HepG2 (cell line): ENCODE data around the gene MLST8. TPM values are rescaled to one million over a fixed set of nuclear protein-coding genes. Genes with fewer than 3 reads are reported as not detected.
A peak's percentile ranks its signal among the peaks of the same experiment; 100 is the strongest.

Experiments
- ATAC-seq: fragments of 200-7000 bp; cut with Tn5 transposase; 3 replicates; pipeline ENCODE4 v1.9.1; 2020; ENCODE audit warnings: mild to moderate bottlenecking, moderate library complexity
- BruUV-seq: library from RNA; stranded (reverse); fragments of 400-500 nt; replicated peaks from 2 replicates; lab custom pipeline; 2021; lab: Mats Ljungman, UMichigan
- CTCF ChIA-PET: fragments of 300-600 bp; formaldehyde crosslinking; extraction: SDS; loops from one replicate; lab custom pipeline; 2021; ENCODE audit warnings: low total read pairs, inconsistent platforms, low intra/inter-chr PET ratio; lab: Yijun Ruan, JAX
- POLR2A ChIA-PET: fragments of 350-600 bp; sonication (Branson Sonifier 250); formaldehyde crosslinking; loops from one replicate; lab custom pipeline; 2020; ENCODE audit warnings: antibody characterized with exemption, inconsistent platforms; lab: Yijun Ruan, JAX
- DNase-seq: peaks from one replicate; pipeline ENCODE4 v3.0.0-alpha.2; 2015; ENCODE audit warnings: low spot score
- FAIRE-seq: peaks from 3 replicates; lab custom pipeline; 2011; peaks lifted over from hg19 to GRCh38; lab: Jason Lieb, UNC
- H2AFZ ChIP-seq: one replicate; pipeline ENCODE4 v1.6.1; 2011; ENCODE audit warnings: low read length, inconsistent platforms
- H3K27ac ChIP-seq: fragments of 300-600 bp; 3 replicates; pipeline ENCODE4 v1.8.0; 2011; ENCODE audit warnings: mixed run types, mild to moderate bottlenecking, mixed read lengths, low read length, inconsistent platforms; ENCODE audit not compliant: insufficient read depth; ENCODE audit errors: extremely low read length
- H3K27me3 ChIP-seq, 2 experiments: fragments of 200-600 bp in 1 of 2; 2 replicates in 1 of 2; 3 replicates in 1 of 2; pipeline versions ENCODE4 v1.6.0 to v1.8.0; 2011; ENCODE audit warnings: low read length in 2 of 2, mild to moderate bottlenecking in 2 of 2, moderate library complexity in 2 of 2, inconsistent platforms in 1 of 2; ENCODE audit not compliant: insufficient read depth in 2 of 2, control insufficient read depth in 1 of 2
- H3K36me3 ChIP-seq, 2 experiments: fragments of 200-600 bp in 1 of 2; replicated peaks in 1 of 2; 2 replicates in 1 of 2; 3 replicates in 1 of 2; pipeline versions ENCODE4 v1.5.1 to v1.8.0; 2011; ENCODE audit warnings: low read length in 2 of 2, inconsistent platforms in 1 of 2; ENCODE audit not compliant: insufficient read depth in 2 of 2, control insufficient read depth in 1 of 2
- H3K4me1 ChIP-seq: 2 replicates; pipeline ENCODE4 v1.5.1; 2012; ENCODE audit warnings: low read length, inconsistent platforms; ENCODE audit not compliant: insufficient read depth
- H3K4me2 ChIP-seq: 2 replicates; pipeline ENCODE4 v1.6.0; 2011; ENCODE audit warnings: low read depth, low read length, inconsistent platforms
- H3K4me3 ChIP-seq, 3 experiments: fragments of 200-600 bp in 1 of 3; sonication (generic), shearing (Covaris generic) in 1 of 3; replicated peaks in 1 of 3; 2 replicates each; pipeline ENCODE4 v1.5.1; 2011 to 2016; ENCODE audit warnings: low read length in 3 of 3, inconsistent platforms in 2 of 3, low read depth in 2 of 3, mild to moderate bottlenecking in 2 of 3, control low read depth in 1 of 3, mixed read lengths in 1 of 3; ENCODE audit not compliant: insufficient read depth in 1 of 3
- H3K79me2 ChIP-seq: one replicate; pipeline ENCODE4 v1.6.1; 2011; ENCODE audit warnings: low read length, inconsistent platforms; ENCODE audit not compliant: insufficient read depth
- H3K9ac ChIP-seq: 2 replicates; pipeline ENCODE4 v1.6.0; 2011; ENCODE audit warnings: mild to moderate bottlenecking, low read depth, low read length, inconsistent platforms; ENCODE audit not compliant: insufficient read depth
- H3K9me3 ChIP-seq: 2 replicates; pipeline ENCODE4 v1.5.1; 2012; ENCODE audit warnings: mild to moderate bottlenecking, low read length
- H4K20me1 ChIP-seq: 2 replicates; pipeline ENCODE4 v1.6.0; 2011; ENCODE audit warnings: inconsistent platforms, mild to moderate bottlenecking, low read length, moderate library complexity; ENCODE audit not compliant: insufficient read depth
- AGO2 ChIP-seq: fragments of 200-400 bp; formaldehyde crosslinking; optimal IDR thresholded peaks from 2 replicates; pipeline ENCODE3; 2017; ENCODE audit warnings: mild to moderate bottlenecking, low read depth, low read length, moderate library complexity
- HNRNPL ChIP-seq: fragments of 200-400 bp; formaldehyde crosslinking; IDR thresholded peaks from 2 replicates; pipeline ENCODE4 v1.6.1; 2017; ENCODE audit warnings: mild to moderate bottlenecking, low read depth, low read length
- KDM5B ChIP-seq: sonication (generic); formaldehyde crosslinking; IDR thresholded peaks from 2 replicates; pipeline ENCODE4 v1.4.0; 2020; ENCODE audit warnings: missing genetic modification reagents, mild to moderate bottlenecking, borderline replicate concordance
- RORA ChIP-seq: sonication (generic); formaldehyde crosslinking; IDR thresholded peaks from 2 replicates; pipeline ENCODE4 v1.5.0; 2020; ENCODE audit warnings: mild to moderate bottlenecking, missing genetic modification reagents, moderate library complexity
- SSRP1 ChIP-seq: IDR thresholded peaks from 2 replicates; pipeline ENCODE4 v1.6.1; 2016; ENCODE audit warnings: control low read depth
- ZNF646 ChIP-seq: sonication (generic); formaldehyde crosslinking; IDR thresholded peaks from 2 replicates; pipeline ENCODE4 v1.9.0; 2021; ENCODE audit warnings: mild to moderate bottlenecking, missing genetic modification reagents
- ZNF839 ChIP-seq: sonication (generic); formaldehyde crosslinking; IDR thresholded peaks from 2 replicates; pipeline ENCODE4 v1.4.0; 2020; ENCODE audit warnings: missing genetic modification reagents, mild to moderate bottlenecking, borderline replicate concordance
- WGBS: methylation state at CpG from one replicate; pipeline ENCODE4 v1.1.6; 2017; ENCODE audit warnings: low lambda C conversion rate; 5-methylcytosine and 5-hydroxymethylcytosine counted together
- in situ Hi-C: cut with HindIII; loops from 2 replicates; pipeline ENCODE4 v1.10.0; 2017; ENCODE audit warnings: low pct_unique_long_range_greater_than_20kb; ENCODE audit not compliant: extremely low pct_ligation_motif_present
- intact Hi-C: fragments of 100-400 bp; cut with micrococcal nuclease; formaldehyde crosslinking; loops from one replicate; pipeline ENCODE4 v1.10.0; 2022; ENCODE audit not compliant: unreplicated experiment
- polyA plus RNA-seq, 8 experiments: library from polyadenylated mRNA; depleted of rRNA in 3 of 8; stranded (reverse) in 7 of 8; unstranded in 1 of 8; fragments of >200 nt; fragmentation: Illumina TruSeq in 4 of 8; extraction: Trizol in 4 of 8; gene quantifications; 2 replicates each; pipeline versions ENCODE4 v1.2.1 to v1.2.3, GENCODE V29; 2011 to 2016; ENCODE audit warnings: low read depth in 4 of 8, missing spikeins in 1 of 8, mixed read lengths in 1 of 8; ENCODE audit not compliant: insufficient read depth in 1 of 8
- total RNA-seq, 5 experiments: library from RNA; depleted of rRNA; stranded (reverse); fragments of >200 nt; fragmentation: Illumina TruSeq; extraction: Trizol; gene quantifications; 2 replicates each; pipeline ENCODE4 v1.2.3, GENCODE V29; 2016; ENCODE audit warnings: low read depth in 1 of 5

The MLST8 gene
- total and polyA plus RNA-seq, 2 of the 13 experiments (the other 11 are each of a cell fraction or from before 2014, with no cell fraction given), result 30.8 to 72.7 TPM

- ATAC-seq (no peak), FAIRE-seq (no peak), DNase-seq (no peak)
- 100% methylated on average over 5 of the region's 13 CpGs for WGBS
- Histone ChIP-seq H3K4me1 (peaks cover 17% of the 10 kb centered on the region), H3K4me3 (no peak overlapping the region), H2AFZ (no peak overlapping the region), H3K27me3 (no peaks in the 10 kb centered on the region), H3K79me2 (peaks cover 3% of the 10 kb centered on the region), H3K4me2 (no peak overlapping the region), H4K20me1 (peaks cover 11% of the 10 kb centered on the region), H3K27ac (no peak overlapping the region), H3K36me3 (peaks cover 23 to 43% of the 10 kb centered on the region in 2 experiments; a peak in 4 of 5 replicates), H3K9me3 (no peaks in the 10 kb centered on the region), H3K9ac (no peak overlapping the region)
- intact Hi-C loops (no loop called here), in situ Hi-C loops (no loop called here)
- ChIA-PET CTCF (no interaction called here), POLR2A (interaction anchor here (1.3 kb wide), 1 partner anchor 21 kb away, joined by 5 read pairs; the partner anchor contains the start of gene ECI1)
- no peak for TF ChIP-seq RORA (CRISPR knock-in tag)
- peak; percentile 28 for TF ChIP-seq AGO2
- BruUV-seq, result no TSS peak
Observed at GRCh38 chr16:2230376-2230775, 25.1 kb downstream of the MLST8 start.

- Histone ChIP-seq H4K20me1 (peaks cover 7% of the 10 kb centered on the region), H3K27ac (no peak overlapping the region), H3K4me2 (no peak overlapping the region), H3K79me2 (no peaks in the 10 kb centered on the region), H3K9me3 (no peaks in the 10 kb centered on the region), H3K4me3 (no peak overlapping the region), H3K27me3 (no peaks in the 10 kb centered on the region), H3K36me3 (peaks cover 23 to 43% of the 10 kb centered on the region in 2 experiments; a peak in 4 of 5 replicates), H2AFZ (no peak overlapping the region), H3K9ac (no peak overlapping the region), H3K4me1 (peaks cover 11% of the 10 kb centered on the region)
- ChIA-PET CTCF (no interaction called here), POLR2A (interaction anchor here (1.3 kb wide), 1 partner anchor 20 kb away, joined by 5 read pairs; the partner anchor contains the start of gene ECI1)
- FAIRE-seq (no peak), ATAC-seq (no peak), DNase-seq (no peak)
- BruUV-seq, result no TSS peak
- WGBS, result 96% methylated on average over 18 of the region's 29 CpGs
- TF ChIP-seq KDM5B (CRISPR knock-in tag) (no peak), ZNF839 (CRISPR knock-in tag) (no peak), SSRP1 (no peak), HNRNPL (0 out of 2 replicates have a peak, but pooled peaks have one; percentile 27), ZNF646 (CRISPR knock-in tag) (no peak)
- intact Hi-C loops, result no loop called here
- in situ Hi-C loops, result no loop called here
Observed at GRCh38 chr16:2231016-2231931, 26.0 kb downstream of the MLST8 start.
